HK-2 (cell line): Measurements from ENCODE around the gene POR.
"Not testable (repeated sequence)": the region's sequence is repeated elsewhere in the genome, so short reads cannot be mapped to it uniquely, and the experiment has no call there.

Experiments used
- DNase-seq: peaks from one replicate; pipeline ENCODE4 v3.0.0-alpha.2; 2018; ENCODE audit not compliant: unreplicated experiment

POR gene

GRCh38 chr7:76023002-76023401, 108.0 kb downstream of the POR start:
- no peak for DNase-seq

GRCh38 chr7:76029682-76030081, 114.7 kb downstream of the POR start:
- DNase-seq = not testable (repeated sequence)

GRCh38 chr7:76031964-76032363, 117.0 kb downstream of the POR start:
- no peak for DNase-seq
